Measurements from ENCODE around the gene ITIH4.

DNA sequence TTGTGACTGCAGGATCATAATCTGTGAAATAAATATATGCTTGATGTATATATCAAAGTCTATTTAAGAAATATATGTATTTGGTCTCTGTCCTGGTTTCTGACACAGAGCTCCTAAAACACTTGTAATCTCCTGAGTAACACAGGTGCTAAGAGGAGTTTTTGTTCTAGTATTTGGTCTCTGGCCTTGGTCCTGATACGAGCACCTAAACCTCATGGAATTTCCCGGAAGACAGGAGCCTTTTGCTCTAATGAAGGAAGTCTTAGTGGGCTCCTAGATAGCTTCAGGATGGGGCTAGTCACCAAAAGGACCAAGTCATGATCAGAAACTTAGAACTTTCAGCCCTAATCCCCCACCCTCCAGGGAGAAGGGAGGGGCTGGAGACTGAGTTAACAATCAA, 23.5 kb upstream of the ITIH4 start:
- TF ChIP-seq SPI1 (IDR thresholded peaks at IDR 0.05; ENCODE audit: low read depth, low read length) = no peak
- TF ChIP-seq TAF1 (IDR thresholded peaks at IDR 0.05; ENCODE audit: low read depth, low read length) = no peak
- TF ChIP-seq POLR2AphosphoS5 (IDR thresholded peaks at IDR 0.05; ENCODE audit: low read depth, low read length) = no peak
- no peak for TF ChIP-seq POLR2A (IDR thresholded peaks at IDR 0.05; ENCODE audit: low read depth, low read length)
- TF ChIP-seq POU2F2 (IDR thresholded peaks at IDR 0.05; ENCODE audit: low read depth, low read length) = no peak
- TF ChIP-seq PAX5 (IDR thresholded peaks at IDR 0.05; ENCODE audit: insufficient read depth, low read length, severe bottlenecking) = no peak
